Keratinocyte (primary cell): ENCODE data around the gene C19orf12. TPM values are rescaled to one million over a fixed set of nuclear protein-coding genes. Genes with fewer than 3 reads are reported as not detected.

Source experiments
- DNase-seq: peaks from one replicate; pipeline ENCODE4 v3.0.0-alpha.2; 2011; ENCODE audit warnings: low read depth, missing footprints, low spot score
- FAIRE-seq: peaks from 2 replicates; lab custom pipeline; 2011; peaks lifted over from hg19 to GRCh38; lab: Jason Lieb, UNC
- H2AFZ ChIP-seq: 2 replicates; pipeline ENCODE4 v1.6.0; 2012; ENCODE audit warnings: low read length, control low read depth, inconsistent platforms; ENCODE audit not compliant: control insufficient read depth
- H3K27ac ChIP-seq: 2 replicates; pipeline ENCODE4 v1.5.1; 2011; ENCODE audit warnings: low read length; ENCODE audit not compliant: control insufficient read depth, insufficient read depth
- H3K27me3 ChIP-seq: 3 replicates; pipeline ENCODE4 v1.6.0; 2011; ENCODE audit warnings: low read length; ENCODE audit not compliant: control insufficient read depth, insufficient read depth; ENCODE audit errors: extremely low read depth
- H3K36me3 ChIP-seq, 2 experiments: 2 replicates in 1 of 2; 3 replicates in 1 of 2; pipeline ENCODE4 v1.5.1; 2011; ENCODE audit warnings: low read length in 2 of 2, mild to moderate bottlenecking in 1 of 2; ENCODE audit not compliant: control insufficient read depth in 2 of 2, insufficient read depth in 2 of 2; ENCODE audit errors: extremely low read depth in 1 of 2
- H3K4me1 ChIP-seq: 3 replicates; pipeline ENCODE4 v1.5.1; 2011; ENCODE audit warnings: low read length; ENCODE audit not compliant: control insufficient read depth, insufficient read depth; ENCODE audit errors: extremely low read depth
- H3K4me2 ChIP-seq: 3 replicates; pipeline ENCODE4 v1.6.0; 2011; ENCODE audit warnings: low read depth, low read length; ENCODE audit not compliant: control insufficient read depth, insufficient read depth; ENCODE audit errors: extremely low read depth
- H3K4me3 ChIP-seq, 3 experiments: fragments of 200-600 bp in 1 of 3; sonication (generic) in 1 of 3; 2 replicates in 2 of 3; 3 replicates in 1 of 3; pipeline ENCODE4 v1.5.1; 2011 to 2016; ENCODE audit warnings: low read length in 3 of 3, mild to moderate bottlenecking in 3 of 3, control low read depth in 2 of 3, inconsistent platforms in 1 of 3, low read depth in 1 of 3, mixed read lengths in 1 of 3, mixed run types in 1 of 3, moderate library complexity in 1 of 3; ENCODE audit not compliant: control insufficient read depth in 2 of 3, insufficient read depth in 2 of 3; ENCODE audit errors: extremely low read depth in 1 of 3
- H3K79me2 ChIP-seq: 2 replicates; pipeline ENCODE4 v1.6.0; 2012; ENCODE audit warnings: low read length; ENCODE audit not compliant: control insufficient read depth, insufficient read depth
- H3K9ac ChIP-seq: 3 replicates; pipeline ENCODE4 v1.6.0; 2011; ENCODE audit warnings: low read length; ENCODE audit not compliant: control insufficient read depth, insufficient read depth; ENCODE audit errors: extremely low read depth
- H3K9me1 ChIP-seq: 3 replicates; pipeline ENCODE4 v1.6.0; 2011; ENCODE audit warnings: low read length; ENCODE audit not compliant: control insufficient read depth, insufficient read depth; ENCODE audit errors: extremely low read depth
- H3K9me3 ChIP-seq: 2 replicates; pipeline ENCODE4 v1.5.1; 2012; ENCODE audit warnings: low read depth, low read length; ENCODE audit not compliant: control insufficient read depth
- H4K20me1 ChIP-seq: 3 replicates; pipeline ENCODE4 v1.6.0; 2011; ENCODE audit warnings: low read length; ENCODE audit not compliant: control insufficient read depth, insufficient read depth; ENCODE audit errors: extremely low read depth
- CTCF ChIP-seq, 3 experiments: IDR thresholded peaks in 1 of 3; conservative IDR thresholded peaks in 1 of 3; optimal IDR thresholded peaks in 1 of 3; 2 replicates in 2 of 3; 3 replicates in 1 of 3; pipeline versions ENCODE3 to v1.5.1; 2011; ENCODE audit warnings: low read length in 3 of 3, mild to moderate bottlenecking in 3 of 3, moderate library complexity in 2 of 3, control low read depth in 1 of 3, inconsistent platforms in 1 of 3; ENCODE audit not compliant: insufficient read depth in 2 of 3; ENCODE audit errors: extremely low read depth in 1 of 3
- dilution Hi-C: fragments of 300-500 bp; cut with MboI; formaldehyde crosslinking; loops from one replicate; pipeline ENCODE4 v1.7.0; 2020; ENCODE audit warnings: low sequenced_read_pairs; ENCODE audit not compliant: extremely low pct_ligation_motif_present
- polyA plus RNA-seq, 5 experiments: library from polyadenylated mRNA; depleted of rRNA in 3 of 5; stranded (reverse) in 3 of 5; stranded (forward) in 1 of 5; unstranded in 1 of 5; fragments of >200 nt; gene quantifications; 1 replicate in 1 of 5; 2 replicates in 3 of 5; 3 replicates in 1 of 5; pipeline versions ENCODE4 v1.2.1 to v1.2.3, GENCODE V29; 2011 to 2012; ENCODE audit warnings: missing spikeins in 2 of 5, low read depth in 1 of 5, low replicate concordance in 1 of 5

The C19orf12 gene
- polyA plus RNA-seq, 1 donor (not counting 4 experiments of a cell fraction or from before 2014, with no cell fraction given): 12.3 TPM

GRCh38 chr19:29750001-29750400, 34.9 kb upstream of the C19orf12 start:
- dilution Hi-C loops: no loop called here
- Histone ChIP-seq H3K9me3 (no peaks in the 10 kb centered on the region), H3K4me3 (no peak overlapping the region), H3K27me3 (no peaks in the 10 kb centered on the region), H3K79me2 (no peaks in the 10 kb centered on the region), H3K4me1 (no peaks in the 10 kb centered on the region), H3K36me3 (no peaks in the 10 kb centered on the region), H3K27ac (no peak overlapping the region), H4K20me1 (no peaks in the 10 kb centered on the region), H2AFZ (no peak overlapping the region), H3K9ac (no peak overlapping the region), H3K4me2 (no peak overlapping the region), H3K9me1 (no peaks in the 10 kb centered on the region)
- FAIRE-seq (no peak), DNase-seq (no peak)
- TF ChIP-seq CTCF (optimal IDR thresholded peaks at IDR 0.05 in 1 of 3, IDR thresholded peaks at IDR 0.05 in 1 of 3, conservative IDR thresholded peaks at IDR 0.05 in 1 of 3; ENCODE audit: extremely low read depth in 1 of 3, insufficient read depth in 2 of 3, low read length in 3 of 3): no peak

- Histone ChIP-seq H3K27me3 (no peaks in the 10 kb centered on the region), H4K20me1 (no peaks in the 10 kb centered on the region), H3K27ac (no peak overlapping the region), H3K36me3 (no peaks in the 10 kb centered on the region), H3K9me3 (no peaks in the 10 kb centered on the region), H3K9ac (no peak overlapping the region), H2AFZ (no peak overlapping the region), H3K4me1 (no peaks in the 10 kb centered on the region), H3K79me2 (no peaks in the 10 kb centered on the region), H3K4me3 (no peak overlapping the region), H3K4me2 (no peak overlapping the region), H3K9me1 (no peaks in the 10 kb centered on the region)
- no peak for FAIRE-seq
- TF ChIP-seq CTCF (optimal IDR thresholded peaks at IDR 0.05 in 1 of 3, IDR thresholded peaks at IDR 0.05 in 1 of 3, conservative IDR thresholded peaks at IDR 0.05 in 1 of 3; ENCODE audit: extremely low read depth in 1 of 3, insufficient read depth in 2 of 3, low read length in 3 of 3): no peak
- no peak for DNase-seq
- dilution Hi-C loops: loop anchor here (10.0 kb wide), 1 partner anchor 896 kb away; no protein-coding TSS in a partner anchor
Measured at GRCh38 chr19:29748996-29749849, 34.2 kb upstream of the C19orf12 start.
